Stomach (tissue), 9 donors: Measurements from ENCODE around the gene ANKRD36B. TPM values are rescaled to one million over a fixed set of nuclear protein-coding genes. Genes with fewer than 3 reads are reported as not detected.
"Not testable (repeated sequence)": the region's sequence is repeated elsewhere in the genome, so short reads cannot be mapped to it uniquely, and the experiment has no call there.

Experiments
- DNase-seq, 2 donors: peaks; one replicate each; pipeline versions ENCODE4 v3.0.0 to v3.0.0-alpha.2; 2013 to 2019
- H3K27ac ChIP-seq, 5 donors: fragments of 200-600 bp in 4 of 5; sonication (generic) in 4 of 5; one replicate each; pipeline ENCODE4 v1.5.1; 2013 to 2019; ENCODE audit warnings: mild to moderate bottlenecking in 1 of 5, moderate library complexity in 1 of 5
- H3K27me3 ChIP-seq, 3 donors: fragments of 200-600 bp; sonication (generic); one replicate each; pipeline ENCODE4 v1.5.1; 2017 to 2019; ENCODE audit warnings: mixed run types in 1 of 3
- H3K36me3 ChIP-seq, 4 donors: fragments of 200-600 bp; sonication (generic); 1 replicate in 3 of 4; 2 replicates in 1 of 4; pipeline ENCODE4 v1.5.1; 2016 to 2019
- H3K4me1 ChIP-seq, 4 donors: fragments of 200-600 bp; sonication (generic); one replicate each; pipeline ENCODE4 v1.5.1; 2016 to 2019
- H3K4me3 ChIP-seq, 4 donors: fragments of 200-600 bp; sonication (generic) in 3 of 4; one replicate each; pipeline ENCODE4 v1.5.1; 2016 to 2019; ENCODE audit warnings: mild to moderate bottlenecking in 1 of 4
- H3K9me3 ChIP-seq, 4 donors: fragments of 200-600 bp; sonication (generic); one replicate each; pipeline ENCODE4 v1.5.1; 2016 to 2019
- CTCF ChIP-seq, 7 experiments: fragments of 450-650 bp in 4 of 7; fragments of 200-600 bp in 3 of 7; sonication (generic) in 3 of 7; IDR thresholded peaks; one replicate each; pipeline ENCODE4 v1.5.1; 2016 to 2019; ENCODE audit warnings: antibody characterized with exemption in 7 of 7, control low read depth in 2 of 7, mild to moderate bottlenecking in 1 of 7
- EP300 ChIP-seq: sonication (generic); formaldehyde crosslinking; IDR thresholded peaks from one replicate; pipeline ENCODE4 v1.6.1; 2017; ENCODE audit warnings: antibody characterized with exemption
- POLR2A ChIP-seq, 4 donors: fragments of 450-650 bp; IDR thresholded peaks; one replicate each; pipeline ENCODE4 v1.6.1; 2016; ENCODE audit warnings: antibody characterized with exemption in 4 of 4, control low read depth in 2 of 4, mild to moderate bottlenecking in 1 of 4, moderate library complexity in 1 of 4
- POLR2AphosphoS5 ChIP-seq, 3 donors: sonication (generic); formaldehyde crosslinking; IDR thresholded peaks; one replicate each; pipeline ENCODE4 v1.6.1; 2016; ENCODE audit warnings: antibody characterized with exemption in 3 of 3
- WGBS, 5 donors: extraction: QIAGEN DNeasy Blood & Tissue Kit in 3 of 5; methylation state at CpG; one replicate each; pipeline versions ENCODE4 v1.1.5 to v1.1.7; 2013 to 2018; 5-methylcytosine and 5-hydroxymethylcytosine counted together
- intact Hi-C: fragments of 100-400 bp; cut with DNase I; formaldehyde crosslinking; loops from one replicate; pipeline ENCODE4 v1.15.1; 2023; ENCODE audit warnings: low total_unique reads
- polyA plus RNA-seq, 3 donors: library from polyadenylated mRNA; stranded (reverse); fragments of 200-250 nt; gene quantifications; one replicate each; pipeline ENCODE4 v1.2.3, GENCODE V29; 2013
- total RNA-seq, 5 donors: library from RNA; depleted of rRNA; stranded (reverse); fragments of >200 nt; gene quantifications; one replicate each; pipeline versions ENCODE4 v1.1.0 to v1.2.3, GENCODE V29; 2014 to 2016
- donor health status: healthy with polysubstance abuse.
- donor health status: Bipolar disorder and iron deficiency.
- donor health status: healthy.

ANKRD36B gene
- total and polyA plus RNA-seq, 8 donors = 8.7 to 188 (median 44.0) TPM

- H3K27me3 ChIP-seq, H3K4me3 ChIP-seq, intact Hi-C loops, H3K9me3 ChIP-seq, DNase-seq: not testable (repeated sequence)
- 57 to 80% methylated on average over 1 of the region's 1 CpG; no CpG with 5 or more reads in 3 of the 5 donors for WGBS, 5 donors
- Histone ChIP-seq H3K4me1 (peaks cover 0 to 11% (median 0%) of the 10 kb centered on the region in 4 donors), H3K36me3 (peaks cover 8 to 82% (median 65%) of the 10 kb centered on the region in 4 donors), H3K27ac (peak overlapping the region in 2 of 5 donors; percentile 5 to 58)
Observed at GRCh38 chr2:97550498-97550897, 39.2 kb downstream of the ANKRD36B start.

GRCh38 chr2:97549058-97549457 lies 40.6 kb downstream of the ANKRD36B start:
- H3K9me3 ChIP-seq, intact Hi-C loops, H3K4me3 ChIP-seq, H3K27me3 ChIP-seq, DNase-seq, H3K27ac ChIP-seq: not testable (repeated sequence)
- Histone ChIP-seq H3K36me3 (peaks cover 0 to 81% (median 51%) of the 10 kb centered on the region in 4 donors), H3K4me1 (peaks cover 0 to 11% (median 0%) of the 10 kb centered on the region in 4 donors)
- WGBS, 5 donors = 88 to 95% (median 92%) methylated on average over 5 of the region's 5 CpGs

GRCh38 chr2:97548536-97548935 lies 41.1 kb downstream of the ANKRD36B start:
- DNase-seq, intact Hi-C loops: not testable (repeated sequence)

GRCh38 chr2:97546711-97547110 lies 43.0 kb downstream of the ANKRD36B start:
- Histone ChIP-seq H3K27me3 (no peaks in the 10 kb centered on the region), H3K27ac (no peak overlapping the region), H3K4me3 (no peak overlapping the region), H3K9me3 (no peaks in the 10 kb centered on the region), H3K36me3 (peaks cover 0 to 59% (median 34%) of the 10 kb centered on the region in 4 donors), H3K4me1 (peaks cover 0 to 11% (median 0%) of the 10 kb centered on the region in 4 donors)
- intact Hi-C loops = no loop called here
- DNase-seq = no peak
- TF ChIP-seq POLR2A (IDR thresholded peaks at IDR 0.05) (no peak), CTCF (IDR thresholded peaks at IDR 0.05) (no peak), EP300 (no peak), POLR2AphosphoS5 (IDR thresholded peaks at IDR 0.05) (no peak)
- 49 to 97% (median 92%) methylated on average over 2 of the region's 2 CpGs for WGBS, 5 donors

More at GRCh38 chr2:97548536-97548935, 41.1 kb downstream of the ANKRD36B start:
- not testable (repeated sequence) for H3K27ac ChIP-seq, H3K27me3 ChIP-seq, H3K9me3 ChIP-seq, H3K4me3 ChIP-seq
- peaks cover 0 to 11% (median 0%) of the 10 kb centered on the region in 4 donors for H3K4me1 ChIP-seq
- H3K36me3 ChIP-seq = peaks cover 0 to 78% (median 49%) of the 10 kb centered on the region in 4 donors

- H3K36me3 ChIP-seq = peaks cover 0 to 68% (median 25%) of the 10 kb centered on the region in 4 donors
- H3K4me3 ChIP-seq, H3K27ac ChIP-seq, intact Hi-C loops, H3K27me3 ChIP-seq, H3K9me3 ChIP-seq, DNase-seq, H3K4me1 ChIP-seq: not testable (repeated sequence)
Observed at GRCh38 chr2:97544911-97545310, 44.8 kb downstream of the ANKRD36B start.

GRCh38 chr2:97525904-97526303 lies 63.8 kb downstream of the ANKRD36B start:
- WGBS, 5 donors = 97 to 100% (median 97%) methylated on average over 2 of the region's 2 CpGs; no CpG with 5 or more reads in 2 of the 5 donors
- intact Hi-C loops = not testable (repeated sequence)

GRCh38 chr2:97523816-97524215 lies 65.9 kb downstream of the ANKRD36B start:
- H3K27me3 ChIP-seq, intact Hi-C loops, H3K9me3 ChIP-seq, DNase-seq, H3K4me1 ChIP-seq, H3K4me3 ChIP-seq, H3K27ac ChIP-seq: not testable (repeated sequence)
- peaks cover 0 to 20% (median 5%) of the 10 kb centered on the region in 4 donors for H3K36me3 ChIP-seq
- WGBS, 5 donors = 96 to 100% (median 100%) methylated on average over 1 of the region's 1 CpG; no CpG with 5 or more reads in 1 of the 5 donors

More at GRCh38 chr2:97525904-97526303, 63.8 kb downstream of the ANKRD36B start:
- not testable (repeated sequence) for H3K4me1 ChIP-seq, H3K4me3 ChIP-seq, H3K27ac ChIP-seq, H3K27me3 ChIP-seq, H3K9me3 ChIP-seq, DNase-seq
- peaks cover 0 to 20% (median 5%) of the 10 kb centered on the region in 4 donors for H3K36me3 ChIP-seq

GRCh38 chr2:97522916-97523555 lies 66.6 kb downstream of the ANKRD36B start:
- H3K4me1 ChIP-seq, H3K4me3 ChIP-seq, H3K9me3 ChIP-seq, DNase-seq, intact Hi-C loops, H3K27me3 ChIP-seq, H3K27ac ChIP-seq: not testable (repeated sequence)
- WGBS, 5 donors = no CpG with 5 or more reads among the region's 2 CpGs
- peaks cover 0 to 20% (median 5%) of the 10 kb centered on the region in 4 donors for H3K36me3 ChIP-seq

GRCh38 chr2:97495651-97496050 lies 94.0 kb downstream of the ANKRD36B start:
- H3K9me3 ChIP-seq, H3K4me3 ChIP-seq, H3K36me3 ChIP-seq, DNase-seq, intact Hi-C loops, H3K27me3 ChIP-seq, H3K27ac ChIP-seq, H3K4me1 ChIP-seq: not testable (repeated sequence)
- 84 to 93% (median 90%) methylated on average over 1 to 4 of the region's 4 CpGs; no CpG with 5 or more reads in 2 of the 5 donors for WGBS, 5 donors

- H3K9me3 ChIP-seq, H3K27ac ChIP-seq, H3K4me3 ChIP-seq, H3K36me3 ChIP-seq, H3K4me1 ChIP-seq, intact Hi-C loops, H3K27me3 ChIP-seq: not testable (repeated sequence)
- DNase-seq = peak in 1 of 2 donors; percentile 3
- 89 to 98% (median 95%) methylated on average over 3 to 5 of the region's 5 CpGs for WGBS, 5 donors
Observed at GRCh38 chr2:97490141-97490540, 99.5 kb downstream of the ANKRD36B start.
